ENCODE data around the gene XRCC5. TPM values are rescaled to one million over a fixed set of nuclear protein-coding genes. Genes with fewer than 3 reads are reported as not detected.

The XRCC5 gene
- total and polyA plus RNA-seq, 2 donors (not counting 3 experiments of a cell fraction or from before 2014, with no cell fraction given), result 267 to 319 TPM

DNA sequence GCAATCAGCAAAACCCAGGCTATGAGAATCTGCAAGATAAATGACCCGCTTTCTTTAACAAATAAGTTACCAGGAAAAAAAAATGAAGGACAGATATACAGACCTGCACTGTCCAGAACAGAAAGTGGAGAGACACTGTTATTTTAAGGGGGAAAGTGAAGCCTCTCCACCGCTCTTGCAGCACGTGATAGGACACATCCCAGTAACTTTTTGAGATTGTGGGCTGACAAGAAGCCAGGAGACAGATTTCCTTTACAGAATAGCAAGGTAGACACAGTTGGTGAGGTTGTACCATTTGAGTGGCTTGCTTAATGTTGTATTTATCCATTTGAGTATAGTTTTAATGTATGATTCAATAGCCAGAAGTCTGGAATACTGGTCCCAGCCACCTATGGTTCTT lies 14.4 kb upstream of the XRCC5 start:
- FAIRE-seq (no peak), DNase-seq (ENCODE audit: low read depth, low spot score) (no peak)
- intact Hi-C loops (cut with micrococcal nuclease) (no loop called here), dilution Hi-C loops (cut with MboI; ENCODE audit: extremely low pct_ligation_motif_present, low sequenced_read_pairs) (no loop called here)
- no peak overlapping the region for H3K27ac ChIP-seq (ENCODE audit: insufficient read depth, low read depth, low read length)
- H3K9ac ChIP-seq (replicated peaks; ENCODE audit: extremely low read depth, insufficient read depth, low read length), result no peak overlapping the region
- H3K79me2 ChIP-seq (ENCODE audit: control insufficient read depth, insufficient read depth, low read length), result no peaks in the 10 kb centered on the region
- CTCF ChIA-PET, result interaction anchor here (1.9 kb wide), 1 partner anchor 10 kb away, joined by 6 read pairs; no protein-coding TSS in a partner anchor
- POLR2A ChIA-PET, result no interaction called here
- H3K4me3 ChIP-seq (replicated peaks in 1 of 3; ENCODE audit: insufficient read depth in 1 of 3, low read depth in 1 of 3, low read length in 3 of 3), result no peak overlapping the region
- H3K9me3 ChIP-seq (replicated peaks; ENCODE audit: control insufficient read depth, insufficient read depth, low read length), result no peaks in the 10 kb centered on the region
- no peak overlapping the region for H3K4me2 ChIP-seq (ENCODE audit: insufficient read depth, low read length)
- no TSS peak for BruUV-seq (replicated peaks)
- H3K9me1 ChIP-seq (replicated peaks; ENCODE audit: control insufficient read depth, extremely low read depth, insufficient read depth, low read length), result no peaks in the 10 kb centered on the region
- no peaks in the 10 kb centered on the region for H4K20me1 ChIP-seq (replicated peaks; ENCODE audit: control insufficient read depth, extremely low read depth, insufficient read depth, low read length)
- TF ChIP-seq, protein P1, sequence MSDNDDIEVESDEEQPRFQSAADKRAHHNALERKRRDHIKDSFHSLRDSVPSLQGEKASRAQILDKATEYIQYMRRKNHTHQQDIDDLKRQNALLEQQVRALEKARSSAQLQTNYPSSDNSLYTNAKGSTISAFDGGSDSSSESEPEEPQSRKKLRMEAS (IDR thresholded peaks at IDR 0.05; ENCODE audit: insufficient read depth, insufficient read length), result no peak
- TF ChIP-seq POLR2AphosphoS5 (IDR thresholded peaks at IDR 0.05; ENCODE audit: insufficient read depth, low read depth, low read length), result no peak
- no peak for TF ChIP-seq MYC (IDR thresholded peaks at IDR 0.05; ENCODE audit: low read depth, low read length)
- TF ChIP-seq FOS (IDR thresholded peaks at IDR 0.05; ENCODE audit: borderline replicate concordance, insufficient read depth, low read length), result no peak
- no peak for TF ChIP-seq EZH2 (IDR thresholded peaks at IDR 0.05; ENCODE audit: borderline replicate concordance, low read depth, low read length, severe bottlenecking)
- no peak for TF ChIP-seq JUN (IDR thresholded peaks at IDR 0.05; ENCODE audit: borderline replicate concordance, insufficient read depth, insufficient read length, low read depth)
- no peak for TF ChIP-seq POLR2A (IDR thresholded peaks at IDR 0.05; ENCODE audit: low read depth, low read length)
- TF ChIP-seq, protein P2, sequence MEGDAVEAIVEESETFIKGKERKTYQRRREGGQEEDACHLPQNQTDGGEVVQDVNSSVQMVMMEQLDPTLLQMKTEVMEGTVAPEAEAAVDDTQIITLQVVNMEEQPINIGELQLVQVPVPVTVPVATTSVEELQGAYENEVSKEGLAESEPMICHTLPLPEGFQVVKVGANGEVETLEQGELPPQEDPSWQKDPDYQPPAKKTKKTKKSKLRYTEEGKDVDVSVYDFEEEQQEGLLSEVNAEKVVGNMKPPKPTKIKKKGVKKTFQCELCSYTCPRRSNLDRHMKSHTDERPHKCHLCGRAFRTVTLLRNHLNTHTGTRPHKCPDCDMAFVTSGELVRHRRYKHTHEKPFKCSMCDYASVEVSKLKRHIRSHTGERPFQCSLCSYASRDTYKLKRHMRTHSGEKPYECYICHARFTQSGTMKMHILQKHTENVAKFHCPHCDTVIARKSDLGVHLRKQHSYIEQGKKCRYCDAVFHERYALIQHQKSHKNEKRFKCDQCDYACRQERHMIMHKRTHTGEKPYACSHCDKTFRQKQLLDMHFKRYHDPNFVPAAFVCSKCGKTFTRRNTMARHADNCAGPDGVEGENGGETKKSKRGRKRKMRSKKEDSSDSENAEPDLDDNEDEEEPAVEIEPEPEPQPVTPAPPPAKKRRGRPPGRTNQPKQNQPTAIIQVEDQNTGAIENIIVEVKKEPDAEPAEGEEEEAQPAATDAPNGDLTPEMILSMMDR (IDR thresholded peaks at IDR 0.05; ENCODE audit: extremely low read depth in 1 of 2, insufficient read depth in 1 of 2, low read depth in 1 of 2, low read length in 2 of 2), result no peak
- TF ChIP-seq GATA2 (IDR thresholded peaks at IDR 0.05; ENCODE audit: insufficient read depth, insufficient read length, low read depth, low read length), result no peak
- H3K27me3 ChIP-seq (ENCODE audit: control insufficient read depth in 2 of 2, insufficient read depth in 2 of 2, low read length in 2 of 2), result peaks cover 11 to 33% of the 10 kb centered on the region in 2 experiments
- no peaks in the 10 kb centered on the region for H3K4me1 ChIP-seq (ENCODE audit: control insufficient read depth, extremely low read depth, insufficient read depth, low read length)
- H3K36me3 ChIP-seq (ENCODE audit: control insufficient read depth in 2 of 2, extremely low read depth in 1 of 2, insufficient read depth in 2 of 2, low read length in 2 of 2), result no peaks in the 10 kb centered on the region
- no peak overlapping the region for H2AFZ ChIP-seq (ENCODE audit: low read depth, low read length)

All from endothelial cell of umbilical vein (primary cell).